ENCODE measurements around the gene HTR3A.

DNA sequence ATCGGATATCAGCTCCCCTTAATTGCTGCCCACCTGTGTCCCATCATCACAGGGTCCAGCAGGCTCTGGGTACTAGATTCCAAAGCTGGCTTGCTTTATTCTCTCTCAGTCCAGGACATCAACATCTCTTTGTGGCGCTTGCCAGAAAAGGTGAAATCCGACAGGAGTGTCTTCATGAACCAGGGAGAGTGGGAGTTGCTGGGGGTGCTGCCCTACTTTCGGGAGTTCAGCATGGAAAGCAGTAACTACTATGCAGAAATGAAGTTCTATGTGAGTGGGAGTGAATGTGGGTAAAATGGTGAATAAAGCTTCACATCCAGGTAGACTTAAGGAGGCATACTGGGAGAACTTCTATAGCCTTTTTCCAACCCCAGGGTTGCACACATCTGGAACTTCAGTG is 11.0 kb downstream of the HTR3A start:
- no peak for TF ChIP-seq POLR2A (IDR thresholded peaks at IDR 0.05)
- TF ChIP-seq, protein P1, sequence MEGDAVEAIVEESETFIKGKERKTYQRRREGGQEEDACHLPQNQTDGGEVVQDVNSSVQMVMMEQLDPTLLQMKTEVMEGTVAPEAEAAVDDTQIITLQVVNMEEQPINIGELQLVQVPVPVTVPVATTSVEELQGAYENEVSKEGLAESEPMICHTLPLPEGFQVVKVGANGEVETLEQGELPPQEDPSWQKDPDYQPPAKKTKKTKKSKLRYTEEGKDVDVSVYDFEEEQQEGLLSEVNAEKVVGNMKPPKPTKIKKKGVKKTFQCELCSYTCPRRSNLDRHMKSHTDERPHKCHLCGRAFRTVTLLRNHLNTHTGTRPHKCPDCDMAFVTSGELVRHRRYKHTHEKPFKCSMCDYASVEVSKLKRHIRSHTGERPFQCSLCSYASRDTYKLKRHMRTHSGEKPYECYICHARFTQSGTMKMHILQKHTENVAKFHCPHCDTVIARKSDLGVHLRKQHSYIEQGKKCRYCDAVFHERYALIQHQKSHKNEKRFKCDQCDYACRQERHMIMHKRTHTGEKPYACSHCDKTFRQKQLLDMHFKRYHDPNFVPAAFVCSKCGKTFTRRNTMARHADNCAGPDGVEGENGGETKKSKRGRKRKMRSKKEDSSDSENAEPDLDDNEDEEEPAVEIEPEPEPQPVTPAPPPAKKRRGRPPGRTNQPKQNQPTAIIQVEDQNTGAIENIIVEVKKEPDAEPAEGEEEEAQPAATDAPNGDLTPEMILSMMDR (IDR thresholded peaks at IDR 0.05), result no peak
- no peak for TF ChIP-seq EP300 (IDR thresholded peaks at IDR 0.05)
- TF ChIP-seq POLR2AphosphoS5 (IDR thresholded peaks at IDR 0.05), result no peak
